ENCODE data around the gene PSMD1.
A peak's percentile ranks its signal among the peaks of the same experiment; 100 is the strongest.
"Not testable (repeated sequence)": the region's sequence is repeated elsewhere in the genome, so short reads cannot be mapped to it uniquely, and the experiment has no call there.

PSMD1 gene

GRCh38 chr2:231053846-231054245 lies 2.8 kb upstream of the PSMD1 start:
- no peak for DNase-seq (ENCODE audit: low spot score)

GRCh38 chr2:231057590-231057989 lies 923 bp downstream of the PSMD1 start:
- no peak for DNase-seq (ENCODE audit: low spot score)

- DNase-seq (ENCODE audit: low spot score) = no peak
These were observed 2.3 kb downstream of the PSMD1 start for GRCh38 chr2:231058761-231059550.

- DNase-seq (ENCODE audit: low spot score) = no peak
These were observed 3.1 kb downstream of the PSMD1 start for GRCh38 chr2:231059756-231060155.

- no peak for DNase-seq (ENCODE audit: low spot score)
These were observed 6.1 kb downstream of the PSMD1 start for GRCh38 chr2:231062776-231063175.

GRCh38 chr2:231063347-231063746 lies 6.7 kb downstream of the PSMD1 start:
- DNase-seq (ENCODE audit: low spot score) = no peak

- DNase-seq (ENCODE audit: low spot score) = no peak
These were observed 9.3 kb downstream of the PSMD1 start for GRCh38 chr2:231065966-231066365.

GRCh38 chr2:231067531-231067930 lies 10.9 kb downstream of the PSMD1 start:
- not testable (repeated sequence) for DNase-seq (ENCODE audit: low spot score)

GRCh38 chr2:231068525-231069222 lies 12.0 kb downstream of the PSMD1 start:
- no peak for DNase-seq (ENCODE audit: low spot score)

- no peak for DNase-seq (ENCODE audit: low spot score)
These were observed 12.8 kb downstream of the PSMD1 start for GRCh38 chr2:231069379-231070054.

GRCh38 chr2:231084565-231084964 lies 27.9 kb downstream of the PSMD1 start:
- no peak for DNase-seq (ENCODE audit: low spot score)

GRCh38 chr2:231088754-231089153 lies 32.1 kb downstream of the PSMD1 start:
- DNase-seq (ENCODE audit: low spot score) = no peak

- DNase-seq (ENCODE audit: low spot score) = no peak
These were observed 37.3 kb downstream of the PSMD1 start for GRCh38 chr2:231093933-231094332.

GRCh38 chr2:231094736-231095346 lies 38.2 kb downstream of the PSMD1 start:
- no peak for DNase-seq (ENCODE audit: low spot score)

GRCh38 chr2:231099918-231100317 lies 43.3 kb downstream of the PSMD1 start:
- DNase-seq (ENCODE audit: low spot score) = no peak

GRCh38 chr2:231100321-231100720 lies 43.7 kb downstream of the PSMD1 start:
- DNase-seq (ENCODE audit: low spot score) = not testable (repeated sequence)

- no peak for DNase-seq (ENCODE audit: low spot score)
These were observed 44.3 kb downstream of the PSMD1 start for GRCh38 chr2:231100990-231101389.

- no peak for DNase-seq (ENCODE audit: low spot score)
These were observed 46.1 kb downstream of the PSMD1 start for GRCh38 chr2:231102772-231103171.

- DNase-seq (ENCODE audit: low spot score) = peak; percentile 32
These were observed 47.5 kb downstream of the PSMD1 start for GRCh38 chr2:231104115-231104713.

- DNase-seq (ENCODE audit: low spot score) = no peak
These were observed 53.9 kb downstream of the PSMD1 start for GRCh38 chr2:231110551-231110950.

GRCh38 chr2:231111987-231112386 lies 55.3 kb downstream of the PSMD1 start:
- DNase-seq (ENCODE audit: low spot score) = no peak

- no peak for DNase-seq (ENCODE audit: low spot score)
These were observed 56.8 kb downstream of the PSMD1 start for GRCh38 chr2:231113489-231113888.

All from SK-N-DZ (cell line).